ENCODE data around the gene SIM2.

GRCh38 chr21:36700971-36701755, 2.2 kb downstream of the SIM2 start:
- TF ChIP-seq EZH2 (IDR thresholded peaks at IDR 0.05; ENCODE audit: insufficient read depth, low read length) (no peak), CTCF (IDR thresholded peaks at IDR 0.05; ENCODE audit: insufficient read depth, low read depth, low read length) (no peak)

Measured in astrocyte (in vitro differentiated cells and primary cell).